GM18498 (cell line): Measurements from ENCODE around the gene NDRG2.
A peak's percentile ranks its signal among the peaks of the same experiment; 100 is the strongest.
"Not testable (repeated sequence)": the region's sequence is repeated elsewhere in the genome, so short reads cannot be mapped to it uniquely, and the experiment has no call there.

Experiments
- ATAC-seq: cut with Tn5 transposase; IDR thresholded peaks from one replicate; pipeline ENCODE4 v1.9.1; 2021; ENCODE audit warnings: mild to moderate bottlenecking, moderate library complexity; ENCODE audit not compliant: unreplicated experiment

NDRG2 gene

DNA sequence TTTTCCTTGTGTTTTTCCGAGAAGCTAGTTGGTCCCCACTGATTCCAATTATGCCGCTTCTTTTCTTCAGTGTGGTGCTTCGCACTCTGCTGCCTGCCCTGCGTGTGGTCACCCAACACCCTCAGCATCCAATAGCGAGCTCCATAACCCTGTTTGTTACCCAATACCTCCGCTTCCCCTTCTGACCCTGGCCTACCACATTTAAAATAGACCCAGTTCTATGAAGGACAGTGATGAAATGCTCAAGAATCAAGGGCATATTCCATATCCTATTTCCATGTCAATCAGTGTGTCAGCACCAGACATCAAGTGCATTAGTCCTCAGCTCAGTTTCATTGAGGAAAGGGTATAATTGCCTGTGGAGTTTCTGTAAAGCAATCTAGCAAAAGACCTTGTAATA lies 9.5 kb downstream of the NDRG2 start:
- no peak for ATAC-seq

DNA sequence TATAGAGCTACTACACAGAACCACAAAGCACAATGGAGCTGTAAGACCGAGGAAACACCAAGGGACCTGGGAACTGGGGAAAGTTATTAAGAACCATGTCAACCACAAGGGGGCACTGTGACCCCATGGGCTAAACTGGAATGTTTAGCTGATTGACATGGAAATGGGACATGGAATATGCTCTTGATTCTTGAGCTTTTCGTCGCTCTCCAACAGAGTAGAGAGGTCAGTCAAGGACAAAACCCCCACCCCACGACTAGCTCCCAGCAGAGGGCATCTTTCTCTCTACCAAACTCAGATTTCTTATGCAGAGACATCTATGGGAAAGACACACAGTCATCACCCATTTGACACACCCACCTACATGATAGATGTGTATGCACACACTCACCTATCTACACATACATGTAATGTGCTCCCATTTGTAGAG lies 10.1 kb downstream of the NDRG2 start:
- ATAC-seq: no peak

DNA sequence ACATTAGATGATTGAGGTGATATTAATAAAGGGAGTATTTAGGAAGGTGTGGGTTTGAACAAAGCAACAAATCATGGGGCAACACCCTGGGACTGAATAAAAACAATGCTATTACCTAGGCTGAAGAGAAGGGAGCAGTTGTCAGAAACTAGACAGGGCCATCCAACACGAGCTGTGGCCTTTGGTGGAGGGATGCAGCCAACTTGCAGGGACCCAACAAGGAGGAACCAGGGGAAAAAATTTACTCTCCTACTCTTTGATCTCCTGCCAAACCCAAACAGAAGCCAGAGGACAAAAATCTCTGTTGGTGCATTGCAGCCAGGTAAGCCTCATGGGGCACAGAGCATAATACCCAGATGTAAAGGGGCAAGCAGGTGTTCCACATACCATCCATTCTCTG lies 13.7 kb downstream of the NDRG2 start:
- no peak for ATAC-seq

DNA sequence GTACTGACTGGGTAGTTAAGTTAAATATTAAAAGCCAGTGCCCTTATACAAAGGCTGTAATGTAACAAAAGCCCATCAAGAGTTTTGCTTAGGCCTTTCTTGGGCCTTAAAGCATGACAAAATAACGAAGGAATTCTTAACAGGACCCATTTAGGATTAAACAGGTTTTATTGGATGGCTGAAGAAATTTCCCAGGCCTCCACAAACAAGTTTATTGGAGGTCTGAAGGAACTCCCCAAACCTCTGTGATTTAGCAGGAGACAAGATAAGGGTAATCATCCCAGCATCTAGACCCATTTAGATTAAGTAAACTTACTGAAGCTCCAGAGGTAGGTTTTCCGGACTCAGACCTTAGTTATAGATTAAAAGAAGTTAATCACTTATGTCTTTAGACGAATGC lies 15.1 kb downstream of the NDRG2 start:
- not testable (repeated sequence) for ATAC-seq

DNA sequence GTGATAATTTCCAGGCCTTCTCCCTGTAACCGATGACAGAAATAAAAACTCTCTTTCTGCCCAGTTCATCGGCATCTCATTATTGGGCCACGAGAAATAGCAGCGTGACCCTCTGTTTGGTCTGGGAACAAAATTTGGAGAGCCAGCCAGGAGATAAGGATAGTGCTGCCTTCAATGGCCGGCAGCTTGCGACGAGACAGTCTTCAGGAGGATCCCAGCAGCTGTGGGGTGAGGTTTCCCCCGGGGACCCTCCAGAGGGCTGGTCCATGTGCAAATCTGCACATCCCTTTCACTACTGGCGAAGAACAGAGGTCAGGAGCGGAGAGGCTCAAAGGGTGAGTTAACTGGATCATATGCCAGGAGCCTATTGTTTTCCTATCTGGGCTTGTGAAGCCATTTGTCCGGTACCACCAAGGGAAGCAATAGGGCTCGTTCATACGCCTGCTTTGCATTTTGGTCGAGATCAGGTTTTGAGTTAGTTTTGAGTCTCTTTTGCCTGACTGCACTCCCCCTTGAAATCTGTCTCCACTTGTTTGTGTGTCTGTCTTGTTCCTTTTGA lies 21.0 kb downstream of the NDRG2 start:
- ATAC-seq: no peak

DNA sequence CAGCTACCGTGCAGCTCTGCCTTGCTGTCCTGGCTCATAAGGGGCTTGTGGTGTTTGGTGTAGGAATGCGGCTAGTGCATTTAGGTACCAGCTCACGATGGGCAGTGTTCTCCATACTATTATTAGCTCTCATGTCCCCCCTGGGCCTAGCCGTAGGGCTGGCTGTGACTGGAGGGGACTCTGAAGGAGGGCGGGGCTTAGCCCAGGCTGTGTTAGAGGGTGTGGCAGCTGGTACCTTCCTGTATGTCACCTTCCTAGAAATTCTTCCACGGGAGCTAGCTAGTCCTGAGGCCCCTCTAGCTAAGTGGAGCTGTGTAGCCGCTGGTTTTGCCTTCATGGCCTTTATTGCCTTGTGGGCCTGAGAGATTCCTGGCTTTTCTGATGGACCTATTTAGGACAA lies 23.6 kb downstream of the NDRG2 start:
- no peak for ATAC-seq

DNA sequence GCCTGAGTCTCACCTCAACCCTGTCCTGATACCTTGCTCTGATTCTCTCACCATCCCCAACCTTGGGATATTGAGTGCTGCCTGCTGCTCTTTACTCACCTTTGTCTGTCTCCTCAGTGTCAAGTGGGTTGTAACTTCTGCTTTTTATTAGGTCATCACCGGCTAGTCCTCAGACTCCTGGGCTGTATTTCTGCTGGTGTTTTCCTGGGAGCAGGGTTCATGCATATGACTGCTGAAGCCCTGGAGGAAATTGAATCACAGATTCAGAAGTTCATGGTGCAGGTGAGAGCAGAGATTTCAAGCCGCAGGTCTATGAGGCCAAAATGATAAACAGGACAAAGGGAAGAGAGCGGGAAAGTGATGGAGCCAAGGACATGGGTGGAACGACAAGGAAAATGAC lies 25.3 kb downstream of the NDRG2 start:
- ATAC-seq: no peak

DNA sequence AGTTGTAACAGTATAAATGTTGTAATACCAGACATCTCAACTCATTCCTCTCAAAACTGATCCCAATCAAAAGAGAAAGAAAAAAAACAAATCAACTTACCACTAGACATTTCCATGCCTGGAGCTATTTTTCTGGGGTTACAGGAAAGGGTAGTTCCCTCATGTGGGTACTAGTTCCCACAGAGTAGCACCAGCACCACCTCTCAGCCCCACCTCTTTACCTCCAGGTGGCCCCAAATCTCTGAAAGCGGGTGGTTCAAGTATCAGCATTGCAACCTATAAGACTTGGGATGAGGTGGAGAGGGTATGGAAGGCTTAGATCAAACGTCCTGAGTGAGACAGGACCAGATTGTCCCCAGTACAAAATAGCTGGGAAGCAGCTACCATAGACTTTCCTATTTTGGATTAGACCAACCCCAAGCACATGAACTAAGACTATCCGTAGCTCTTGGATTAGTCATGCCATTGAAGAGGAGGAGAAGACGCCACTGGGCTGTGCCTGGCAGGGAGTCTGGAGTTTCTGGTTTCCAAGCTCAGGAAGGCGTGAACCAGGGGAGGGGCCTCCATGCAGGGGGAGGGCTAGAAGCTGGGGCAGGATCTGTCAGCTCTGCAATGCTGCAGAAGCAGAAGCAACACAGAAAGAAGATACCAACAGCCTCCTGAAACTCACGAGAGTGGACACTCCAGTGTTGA lies 26.0 kb downstream of the NDRG2 start, which contains the start of gene SLC39A2:
TSS of gene SLC39A2 (plus strand) at position 620 of the 693 bp plus-strand sequence. CDS start 154 bp downstream, outside the sequence.
- no peak for ATAC-seq

DNA sequence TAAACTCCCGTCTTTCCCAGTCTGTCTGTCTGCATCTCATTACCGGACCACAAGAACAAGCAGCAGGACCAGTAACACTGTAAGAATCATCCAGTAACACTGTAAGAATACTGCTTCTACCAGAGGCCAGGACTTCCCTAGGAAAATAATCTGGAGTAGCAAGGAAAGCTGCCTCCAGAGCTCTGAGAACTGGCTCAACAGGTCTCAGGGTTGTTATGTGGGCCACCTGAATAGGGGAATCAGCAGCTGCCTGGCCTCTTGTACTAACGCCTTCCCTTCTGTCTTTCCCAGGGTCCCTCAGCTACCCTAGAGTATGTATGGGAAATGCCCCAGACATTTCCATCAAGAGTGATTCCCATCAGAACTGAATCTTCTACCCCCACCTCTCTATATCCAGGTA lies 26.7 kb downstream of the NDRG2 start:
- ATAC-seq: no peak

DNA sequence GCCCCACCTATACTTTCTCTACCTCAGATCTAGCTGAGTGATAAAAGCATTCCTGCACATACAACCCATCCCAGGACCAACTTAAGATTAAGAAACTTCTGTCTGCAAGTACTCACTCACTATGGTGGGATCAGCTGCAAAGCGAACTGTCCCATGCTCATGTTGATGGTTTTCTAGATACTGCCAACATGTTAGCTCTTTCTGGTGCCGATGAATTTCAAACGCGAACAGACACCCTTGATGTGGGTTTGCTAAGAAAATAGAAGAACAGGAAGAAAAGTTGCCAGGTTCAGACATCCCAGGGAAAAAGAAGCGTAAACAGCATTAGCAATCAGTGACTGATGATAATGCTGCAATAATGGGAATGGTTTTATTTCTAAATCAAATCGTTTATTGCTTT lies 27.3 kb downstream of the NDRG2 start:
- ATAC-seq: no peak

DNA sequence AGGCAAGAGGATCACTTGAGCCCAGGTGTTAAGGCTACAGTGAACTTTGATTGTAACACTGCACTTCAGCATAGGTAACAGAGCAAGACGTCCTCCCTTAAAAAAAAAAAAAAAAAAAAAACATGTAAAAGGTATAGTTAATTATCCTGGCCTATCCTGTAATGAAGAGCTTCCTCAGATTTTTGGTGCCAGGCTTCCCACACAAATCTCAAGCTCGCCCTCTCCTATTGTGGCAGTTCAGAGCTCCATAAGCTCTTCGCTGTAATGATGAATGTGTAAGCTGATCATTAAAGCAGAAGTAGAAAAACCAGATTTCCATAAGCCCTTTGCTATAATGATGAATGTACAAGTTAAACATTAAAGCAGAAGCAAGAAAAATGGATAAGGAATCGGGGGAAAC lies 27.7 kb downstream of the NDRG2 start:
- no peak for ATAC-seq

DNA sequence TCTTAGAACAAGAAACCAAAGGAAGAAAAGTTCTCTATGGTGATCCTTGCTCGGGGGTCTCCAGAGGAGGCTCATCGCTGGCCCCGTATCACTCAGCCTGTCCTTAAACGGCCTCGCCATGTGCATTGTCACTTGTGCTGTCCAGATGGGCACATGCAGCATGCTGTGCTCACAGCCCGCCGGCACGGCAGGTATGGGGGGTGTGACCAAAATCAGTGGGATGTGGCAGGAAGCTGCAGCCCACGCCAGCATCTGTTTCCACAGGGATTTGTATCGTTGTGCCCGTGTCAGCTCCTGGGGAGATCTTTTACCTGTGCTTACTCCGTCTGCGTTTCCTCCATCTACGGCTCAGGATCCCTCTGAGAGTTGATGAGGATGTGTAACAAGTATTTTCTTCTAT lies 28.3 kb downstream of the NDRG2 start:
- no peak for ATAC-seq

DNA sequence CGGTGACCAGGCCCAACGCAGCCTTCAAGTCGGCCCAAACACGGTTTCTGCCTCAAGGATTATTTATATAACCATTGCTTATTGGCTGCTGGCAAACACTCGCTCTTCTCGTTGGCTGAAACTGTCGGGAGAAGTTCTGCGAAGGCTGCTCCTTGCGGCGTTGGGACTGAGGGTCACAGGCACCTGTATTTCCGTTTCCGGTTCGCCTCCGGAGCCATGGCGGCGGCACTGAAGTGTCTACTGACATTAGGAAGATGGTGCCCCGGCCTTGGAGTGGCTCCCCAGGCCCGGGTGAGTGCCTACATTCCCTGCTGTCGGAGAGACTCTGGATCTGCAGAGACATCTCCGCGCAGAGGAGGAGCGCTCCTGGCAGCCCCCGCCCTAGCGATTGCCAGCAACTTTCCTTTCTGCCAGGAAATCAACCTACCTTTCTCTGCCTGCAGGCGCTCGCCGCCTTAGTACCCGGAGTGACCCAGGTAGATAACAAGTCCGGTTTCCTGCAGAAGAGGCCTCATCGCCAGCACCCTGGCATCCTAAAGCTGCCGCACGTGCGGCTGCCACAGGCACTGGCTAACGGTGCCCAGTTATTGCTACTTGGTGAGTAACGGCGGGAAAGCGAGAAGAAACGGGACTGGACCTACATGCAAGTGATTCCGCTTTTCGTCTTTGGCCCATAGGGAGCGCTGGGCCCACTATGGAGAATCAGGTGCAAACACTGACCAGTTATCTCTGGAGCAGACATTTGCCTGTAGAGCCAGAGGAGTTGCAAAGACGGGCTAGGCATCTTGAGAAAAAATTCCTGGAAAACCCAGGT lies 34.9 kb downstream of the NDRG2 start, which contains the start of gene METTL17:
TSS of gene METTL17 (plus strand) at position 194 of the 814 bp plus-strand sequence. CDS start at position 217, 23 bp downstream.
- peak; percentile 97 for ATAC-seq

DNA sequence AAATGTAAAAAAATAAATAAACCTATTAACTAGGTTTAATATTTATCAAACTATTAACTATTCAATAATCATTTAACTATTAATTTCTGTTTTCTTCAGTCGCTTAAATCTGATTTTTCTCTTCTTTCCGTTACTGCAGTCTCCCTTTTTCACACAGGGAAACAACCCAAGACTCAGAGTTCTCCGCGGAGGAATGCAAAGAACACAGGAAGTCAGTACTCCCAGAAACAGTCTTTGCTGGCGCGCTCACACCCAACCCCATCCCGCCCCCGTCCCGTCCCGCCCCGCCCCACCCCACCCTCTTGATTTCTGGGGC lies 35.4 kb downstream of the NDRG2 start:
- ATAC-seq: no peak

DNA sequence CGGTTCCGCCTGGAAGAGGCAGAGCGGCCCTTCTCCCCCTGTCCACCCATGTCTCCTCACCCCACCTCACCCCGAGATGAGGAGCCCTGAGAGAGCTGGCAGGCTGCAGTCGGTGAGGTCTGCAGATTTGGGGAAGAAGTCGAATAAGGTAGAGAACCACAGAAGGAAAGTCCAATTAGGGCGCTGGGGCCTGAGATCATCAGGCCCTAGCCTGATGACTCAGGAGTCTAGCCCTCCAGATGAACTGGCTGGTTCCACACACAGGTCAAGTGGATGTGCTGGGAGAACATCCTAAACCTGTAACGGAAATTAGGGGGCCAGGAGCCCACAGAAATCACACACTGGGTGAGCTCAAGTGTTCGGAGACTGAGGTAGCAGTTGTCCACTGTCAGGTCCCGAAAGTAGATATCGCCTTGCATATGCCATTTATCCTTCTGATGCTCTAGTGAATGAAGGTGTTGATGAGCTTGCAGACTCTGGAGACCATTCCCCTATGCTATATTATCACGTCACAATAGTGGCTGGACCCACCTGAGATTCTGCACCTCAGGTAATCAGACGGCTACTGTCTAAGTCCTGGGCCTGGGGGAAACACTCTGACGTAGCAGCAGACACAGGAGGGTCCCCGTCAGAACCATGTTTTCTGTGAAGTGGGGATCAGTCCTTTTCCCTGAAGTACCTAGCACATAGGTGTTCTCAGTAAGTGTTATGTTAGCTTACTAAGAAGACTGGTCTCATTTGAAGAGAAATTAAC lies 36.0 kb downstream of the NDRG2 start:
- no peak for ATAC-seq

DNA sequence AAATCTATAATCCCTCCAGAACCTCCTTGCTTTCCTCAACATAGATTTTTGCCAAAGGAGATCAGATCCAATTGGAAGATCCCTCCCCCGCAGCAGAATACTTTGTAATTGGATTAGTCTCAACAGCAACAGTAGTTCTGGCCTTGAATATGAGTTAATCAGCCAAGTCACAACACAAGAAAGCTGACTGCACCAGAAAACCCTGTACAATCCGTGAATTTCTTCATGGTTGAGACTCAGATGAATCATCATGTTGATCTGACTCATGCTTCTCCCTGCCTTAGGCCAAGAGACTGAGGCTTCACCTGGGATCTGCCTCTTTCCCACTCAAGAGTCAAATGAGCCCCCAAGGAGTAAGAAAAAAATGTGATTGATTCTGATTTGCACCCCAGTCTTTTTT lies 38.0 kb downstream of the NDRG2 start:
- no peak for ATAC-seq

DNA sequence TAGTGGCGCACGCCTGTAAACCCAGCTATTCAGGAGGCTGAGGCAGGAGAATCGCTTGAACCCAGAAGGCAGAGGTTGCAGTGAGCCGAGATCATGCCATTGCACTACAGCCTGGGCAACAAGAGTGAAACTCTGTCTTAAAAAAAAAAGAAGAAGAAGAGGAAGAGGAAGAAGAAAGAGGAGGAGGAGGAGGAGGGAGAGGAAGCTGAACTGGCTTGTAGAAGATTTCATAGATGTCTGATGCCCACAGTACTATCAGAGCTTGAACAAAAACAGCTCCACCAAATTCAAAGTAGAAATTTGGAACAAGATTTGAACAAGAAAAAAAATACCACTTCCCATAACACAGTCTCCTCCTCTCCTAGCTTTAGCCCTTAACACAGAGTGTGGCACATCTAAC lies 39.2 kb downstream of the NDRG2 start:
- ATAC-seq: not testable (repeated sequence)

DNA sequence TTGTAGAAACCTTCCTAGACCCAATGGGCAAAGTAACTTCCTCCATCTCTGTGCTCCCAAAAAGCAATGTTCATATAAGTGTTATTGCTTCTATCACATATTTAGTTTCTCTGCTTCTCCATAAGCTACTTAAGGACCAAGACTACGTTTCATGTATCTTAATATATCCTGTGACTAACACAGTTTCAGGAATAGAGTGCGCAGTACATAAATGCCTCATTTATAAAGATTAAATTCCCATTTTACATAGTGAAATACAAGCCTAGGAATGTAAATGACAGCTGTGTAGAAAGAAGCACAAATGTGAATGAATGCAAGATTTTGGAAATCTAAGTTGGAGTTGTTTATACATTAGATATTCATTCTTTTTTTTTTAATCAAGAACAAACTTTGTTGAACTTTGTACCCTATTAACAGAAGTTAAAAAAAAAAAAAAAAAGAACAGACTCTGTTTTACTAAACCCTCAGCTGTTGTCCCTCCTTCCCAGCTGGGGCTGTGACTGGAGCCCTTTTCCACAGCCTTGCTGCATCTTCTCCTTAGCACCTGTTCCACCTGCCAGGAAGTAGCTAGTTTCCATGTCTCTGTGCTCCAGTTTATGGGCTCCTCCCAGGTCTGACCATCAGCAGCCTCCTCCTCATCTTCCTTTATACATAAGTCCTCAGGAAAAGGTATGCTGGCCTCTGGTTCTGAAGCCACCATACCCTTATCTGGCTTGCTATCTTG lies 42.1 kb downstream of the NDRG2 start:
- ATAC-seq: no peak

DNA sequence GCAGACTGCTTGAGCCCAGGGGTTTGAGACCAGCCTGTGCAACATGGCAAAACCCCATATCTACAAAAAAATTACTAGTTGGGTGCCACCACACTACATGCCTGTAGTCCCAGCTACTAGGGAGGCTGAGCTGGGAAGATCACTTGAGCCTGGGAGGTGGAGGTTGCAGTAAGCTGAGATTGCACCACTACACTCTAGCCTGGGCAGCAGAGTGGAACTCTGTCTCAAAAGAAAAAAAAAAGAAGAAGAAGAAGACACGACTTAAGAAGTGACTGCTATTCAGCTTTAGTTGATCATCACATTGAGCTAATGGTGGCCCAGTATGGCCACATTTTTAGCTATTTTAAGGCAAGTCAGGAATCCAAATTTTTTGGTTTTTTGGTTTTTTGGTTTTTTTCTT lies 44.0 kb downstream of the NDRG2 start:
- ATAC-seq: no peak

DNA sequence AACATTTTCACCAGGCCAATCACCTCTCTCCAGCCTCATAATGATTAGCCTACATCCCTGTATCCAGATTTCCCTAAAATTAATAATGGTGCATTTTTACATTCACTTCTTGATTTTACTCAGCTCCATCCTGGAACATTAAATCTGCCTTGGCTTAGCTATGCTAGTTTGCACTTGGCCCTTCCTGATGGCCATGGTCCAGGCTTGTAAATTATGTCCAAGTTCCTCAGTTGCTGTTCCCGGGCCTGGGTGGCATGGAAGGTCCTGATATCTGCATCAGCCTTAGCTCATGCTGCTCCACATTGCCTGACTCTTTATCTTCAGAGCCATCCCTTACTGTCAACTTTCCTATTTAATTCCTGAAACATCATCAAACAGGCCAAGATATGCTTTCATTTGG lies 46.2 kb downstream of the NDRG2 start:
- ATAC-seq: no peak

DNA sequence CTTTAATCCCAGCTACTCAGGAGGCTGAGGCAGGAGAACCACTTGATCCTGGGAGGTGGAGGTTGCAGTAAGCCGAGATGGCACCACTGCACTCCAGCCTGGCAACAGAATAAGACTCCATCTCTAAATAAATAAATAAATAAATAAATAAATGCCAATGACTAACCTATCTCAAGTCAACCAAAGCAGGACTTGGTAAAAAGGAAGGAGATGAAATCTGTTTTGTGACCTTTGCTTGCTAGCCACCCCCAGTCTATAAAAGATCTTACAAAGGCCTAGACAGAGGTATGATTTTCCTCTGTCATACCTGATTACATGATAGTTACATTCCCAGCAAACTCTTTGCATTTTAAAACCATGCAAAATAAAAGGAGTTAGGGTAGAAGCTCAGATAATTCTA lies 48.6 kb downstream of the NDRG2 start:
- ATAC-seq: no peak
